CD14-positive monocyte (primary cell): ENCODE measurements around the gene FSTL1. TPM values are rescaled to one million over a fixed set of nuclear protein-coding genes. Genes with fewer than 3 reads are reported as not detected.

Source experiments
- DNase-seq, 3 donors: peaks; one replicate each; pipeline ENCODE4 v3.0.0-alpha.2; 2011 to 2022
- H2AFZ ChIP-seq: 2 replicates; pipeline ENCODE4 v1.6.0; 2012; ENCODE audit warnings: mild to moderate bottlenecking, low read depth, low read length, inconsistent platforms; ENCODE audit not compliant: insufficient read depth, poor library complexity, severe bottlenecking
- H3K27ac ChIP-seq, 2 donors: 1 replicate in 1 of 2; 2 replicates in 1 of 2; pipeline ENCODE4 v1.5.1; 2012 to 2013; ENCODE audit warnings: low read length in 2 of 2, control low read depth in 1 of 2, inconsistent platforms in 1 of 2, low read depth in 1 of 2, mild to moderate bottlenecking in 1 of 2
- H3K27me3 ChIP-seq, 2 donors: one replicate each; pipeline versions ENCODE4 v1.6.0 to v1.6.1; 2011 to 2013; ENCODE audit warnings: low read length in 2 of 2; ENCODE audit not compliant: control insufficient read depth in 2 of 2, insufficient read depth in 2 of 2
- H3K36me3 ChIP-seq, 2 donors: replicated peaks in 1 of 2; 1 replicate in 1 of 2; 2 replicates in 1 of 2; pipeline versions ENCODE4 v1.5.1 to v1.6.1; 2012 to 2013; ENCODE audit warnings: low read length in 2 of 2, control low read depth in 1 of 2, inconsistent platforms in 1 of 2, mild to moderate bottlenecking in 1 of 2; ENCODE audit not compliant: insufficient read depth in 2 of 2, control insufficient read depth in 1 of 2
- H3K4me1 ChIP-seq, 2 donors: 1 replicate in 1 of 2; 2 replicates in 1 of 2; pipeline versions ENCODE4 v1.5.1 to v1.6.1; 2012 to 2013; ENCODE audit warnings: low read length in 2 of 2, control low read depth in 1 of 2, inconsistent platforms in 1 of 2, mild to moderate bottlenecking in 1 of 2, moderate library complexity in 1 of 2; ENCODE audit not compliant: insufficient read depth in 2 of 2, control insufficient read depth in 1 of 2
- H3K4me2 ChIP-seq: replicated peaks from 2 replicates; pipeline ENCODE3; 2012; ENCODE audit warnings: low read length, moderate library complexity, mild to moderate bottlenecking; ENCODE audit not compliant: poor library complexity, severe bottlenecking; ENCODE audit errors: extremely low read depth
- H3K4me3 ChIP-seq, 3 experiments: fragments of 200-600 bp in 1 of 3; sonication (generic) in 1 of 3; replicated peaks in 1 of 3; 1 replicate in 2 of 3; 2 replicates in 1 of 3; pipeline ENCODE4 v1.5.1; 2011 to 2013; ENCODE audit warnings: low read length in 3 of 3, mild to moderate bottlenecking in 3 of 3, control low read depth in 2 of 3, low read depth in 2 of 3, inconsistent platforms in 1 of 3, moderate library complexity in 1 of 3
- H3K79me2 ChIP-seq: 2 replicates; pipeline ENCODE4 v1.6.0; 2012; ENCODE audit warnings: mild to moderate bottlenecking, control low read depth, inconsistent platforms, low read length, moderate library complexity; ENCODE audit not compliant: insufficient read depth
- H3K9ac ChIP-seq: 2 replicates; pipeline ENCODE4 v1.6.0; 2017; ENCODE audit warnings: low read length, mild to moderate bottlenecking; ENCODE audit not compliant: insufficient read depth, poor library complexity, severe bottlenecking
- H3K9me3 ChIP-seq, 2 donors: replicated peaks in 1 of 2; 1 replicate in 1 of 2; 2 replicates in 1 of 2; pipeline versions ENCODE4 v1.5.1 to v1.6.1; 2012 to 2013; ENCODE audit warnings: low read length in 2 of 2, control low read depth in 1 of 2; ENCODE audit not compliant: control insufficient read depth in 1 of 2, insufficient read depth in 1 of 2
- H4K20me1 ChIP-seq: 2 replicates; pipeline ENCODE4 v1.6.0; 2012; ENCODE audit warnings: mild to moderate bottlenecking, low read length, control low read depth, moderate library complexity; ENCODE audit not compliant: insufficient read depth
- H3K27ac Mint-ChIP-seq, 7 donors: one replicate each; pipeline ENCODE4 v1.8.0; 2020; ENCODE audit warnings: mild to moderate bottlenecking in 7 of 7, mixed read lengths in 7 of 7, moderate library complexity in 6 of 7, inconsistent platforms in 2 of 7
- H3K27me3 Mint-ChIP-seq, 3 donors: one replicate each; pipeline ENCODE4 v1.8.0; 2021 to 2022; ENCODE audit warnings: low read depth in 3 of 3, mild to moderate bottlenecking in 3 of 3, mixed read lengths in 3 of 3, moderate library complexity in 3 of 3, inconsistent platforms in 1 of 3
- H3K36me3 Mint-ChIP-seq, 2 donors: one replicate each; pipeline ENCODE4 v1.8.0; 2020; ENCODE audit warnings: mixed read lengths in 2 of 2, inconsistent platforms in 1 of 2, mild to moderate bottlenecking in 1 of 2
- H3K4me1 Mint-ChIP-seq: one replicate; pipeline ENCODE4 v1.8.0; 2020; ENCODE audit warnings: mild to moderate bottlenecking, mixed read lengths
- H3K4me3 Mint-ChIP-seq, 2 donors: one replicate each; pipeline ENCODE4 v1.8.0; 2020; ENCODE audit warnings: mild to moderate bottlenecking in 2 of 2, mixed read lengths in 2 of 2, moderate library complexity in 1 of 2
- H3K9me3 Mint-ChIP-seq, 7 donors: one replicate each; pipeline ENCODE4 v1.8.0; 2020 to 2022; ENCODE audit warnings: mixed read lengths in 7 of 7, mild to moderate bottlenecking in 6 of 7, moderate library complexity in 6 of 7, inconsistent platforms in 2 of 7
- whole genome bisulfite sequencing: methylation state at CpG from one replicate; pipeline ENCODE4 v1.1.5; 2013; ENCODE audit warnings: missing lambda C conversion rate; ENCODE audit not compliant: insufficient coverage; 5-methylcytosine and 5-hydroxymethylcytosine counted together
- intact Hi-C, 2 donors: fragments of 100-400 bp; cut with micrococcal nuclease; formaldehyde crosslinking; loops; one replicate each; pipeline versions ENCODE4 v1.15.0 to v1.15.1; 2023
- polyA plus RNA-seq, 3 donors: library from polyadenylated mRNA; depleted of rRNA in 1 of 3; unstranded in 2 of 3; stranded (reverse) in 1 of 3; fragments of 300-500 nt in 2 of 3; fragments of >200 nt in 1 of 3; fragmentation: Illumina TruSeq in 2 of 3; gene quantifications; 1 replicate in 2 of 3; 2 replicates in 1 of 3; pipeline ENCODE4 v1.2.3, GENCODE V29; 2012 to 2021
- TF ChIP-seq, protein P1 (sequence below): fragments of 200-600 bp; IDR thresholded peaks from one replicate; pipeline ENCODE4 v1.8.0; 2022; ENCODE audit warnings: antibody characterized with exemption, mild to moderate bottlenecking

FSTL1 gene
- polyA plus RNA-seq, 3 donors = 0.13 to 0.44 (median 0.29) TPM

- TF ChIP-seq, protein P1, sequence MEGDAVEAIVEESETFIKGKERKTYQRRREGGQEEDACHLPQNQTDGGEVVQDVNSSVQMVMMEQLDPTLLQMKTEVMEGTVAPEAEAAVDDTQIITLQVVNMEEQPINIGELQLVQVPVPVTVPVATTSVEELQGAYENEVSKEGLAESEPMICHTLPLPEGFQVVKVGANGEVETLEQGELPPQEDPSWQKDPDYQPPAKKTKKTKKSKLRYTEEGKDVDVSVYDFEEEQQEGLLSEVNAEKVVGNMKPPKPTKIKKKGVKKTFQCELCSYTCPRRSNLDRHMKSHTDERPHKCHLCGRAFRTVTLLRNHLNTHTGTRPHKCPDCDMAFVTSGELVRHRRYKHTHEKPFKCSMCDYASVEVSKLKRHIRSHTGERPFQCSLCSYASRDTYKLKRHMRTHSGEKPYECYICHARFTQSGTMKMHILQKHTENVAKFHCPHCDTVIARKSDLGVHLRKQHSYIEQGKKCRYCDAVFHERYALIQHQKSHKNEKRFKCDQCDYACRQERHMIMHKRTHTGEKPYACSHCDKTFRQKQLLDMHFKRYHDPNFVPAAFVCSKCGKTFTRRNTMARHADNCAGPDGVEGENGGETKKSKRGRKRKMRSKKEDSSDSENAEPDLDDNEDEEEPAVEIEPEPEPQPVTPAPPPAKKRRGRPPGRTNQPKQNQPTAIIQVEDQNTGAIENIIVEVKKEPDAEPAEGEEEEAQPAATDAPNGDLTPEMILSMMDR = no peak
- H3K27me3 Mint-ChIP-seq = no peaks in the 10 kb centered on the region
Observed at GRCh38 chr3:120441776-120442175, 9.0 kb downstream of the FSTL1 start.

DNA sequence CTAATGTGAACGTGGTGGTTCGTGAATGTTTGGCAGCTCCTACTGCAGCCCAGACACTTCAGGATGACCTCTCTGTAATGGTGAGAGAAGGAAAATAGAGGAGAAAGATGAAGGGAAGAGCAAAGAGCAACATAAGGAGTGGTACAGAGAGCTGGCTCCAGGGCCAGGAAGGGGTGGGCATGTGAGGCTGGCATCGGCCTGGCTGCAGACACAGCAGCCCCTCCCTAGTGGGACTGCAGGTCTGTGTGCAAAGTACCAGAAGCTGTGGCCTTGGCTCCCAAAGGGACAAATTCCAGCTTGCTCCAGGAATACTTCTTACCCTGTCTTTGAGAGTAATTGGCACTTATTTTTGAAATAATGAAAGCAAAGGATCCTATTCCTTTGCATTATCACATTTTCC lies 10.0 kb downstream of the FSTL1 start:
- no peaks in the 10 kb centered on the region for H3K36me3 ChIP-seq
- H3K4me3 Mint-ChIP-seq = no peak overlapping the region
- no peaks in the 10 kb centered on the region for H3K27me3 ChIP-seq
- H3K4me1 Mint-ChIP-seq = peaks cover 6% of the 10 kb centered on the region
- no peak overlapping the region for H3K27ac ChIP-seq
- H3K36me3 Mint-ChIP-seq = no peaks in the 10 kb centered on the region
- no peak overlapping the region for H3K4me3 ChIP-seq
- intact Hi-C loops = no loop called here
- H3K27ac Mint-ChIP-seq = peak overlapping the region in 1 of 7 donors; percentile 4
- no peak overlapping the region for H2AFZ ChIP-seq
- no peaks in the 10 kb centered on the region for H3K9me3 Mint-ChIP-seq
- TF ChIP-seq, protein P1 = no peak
- no peaks in the 10 kb centered on the region for H3K9me3 ChIP-seq
- DNase-seq = no peak
- no peaks in the 10 kb centered on the region for H3K79me2 ChIP-seq
- H3K9ac ChIP-seq = no peak overlapping the region
- no peaks in the 10 kb centered on the region for H3K27me3 Mint-ChIP-seq
- H3K4me2 ChIP-seq = no peak overlapping the region
- H4K20me1 ChIP-seq = no peaks in the 10 kb centered on the region
- 94% methylated on average over 3 of the region's 3 CpGs for WGBS
- H3K4me1 ChIP-seq = no peaks in the 10 kb centered on the region

More at GRCh38 chr3:120441776-120442175, 9.0 kb downstream of the FSTL1 start:
- Histone ChIP-seq H3K4me2 (no peak overlapping the region), H4K20me1 (no peaks in the 10 kb centered on the region), H3K27me3 (no peaks in the 10 kb centered on the region), H3K27ac (no peak overlapping the region), H3K4me3 (no peak overlapping the region), H3K79me2 (no peaks in the 10 kb centered on the region), H3K9me3 (no peaks in the 10 kb centered on the region), H3K9ac (no peak overlapping the region), H2AFZ (no peak overlapping the region), H3K4me1 (no peaks in the 10 kb centered on the region), H3K36me3 (no peaks in the 10 kb centered on the region)
- H3K4me3 Mint-ChIP-seq = no peak overlapping the region
- intact Hi-C loops = no loop called here
- H3K4me1 Mint-ChIP-seq = peaks cover 6% of the 10 kb centered on the region
- no peaks in the 10 kb centered on the region for H3K9me3 Mint-ChIP-seq
- no peak overlapping the region for H3K27ac Mint-ChIP-seq
- 80% methylated on average over 1 of the region's 4 CpGs for WGBS
- no peaks in the 10 kb centered on the region for H3K36me3 Mint-ChIP-seq
- DNase-seq = no peak
